ENCODE measurements around the gene ARHGEF4. TPM values are rescaled to one million over a fixed set of nuclear protein-coding genes. Genes with fewer than 3 reads are reported as not detected.

The ARHGEF4 gene, protein sequence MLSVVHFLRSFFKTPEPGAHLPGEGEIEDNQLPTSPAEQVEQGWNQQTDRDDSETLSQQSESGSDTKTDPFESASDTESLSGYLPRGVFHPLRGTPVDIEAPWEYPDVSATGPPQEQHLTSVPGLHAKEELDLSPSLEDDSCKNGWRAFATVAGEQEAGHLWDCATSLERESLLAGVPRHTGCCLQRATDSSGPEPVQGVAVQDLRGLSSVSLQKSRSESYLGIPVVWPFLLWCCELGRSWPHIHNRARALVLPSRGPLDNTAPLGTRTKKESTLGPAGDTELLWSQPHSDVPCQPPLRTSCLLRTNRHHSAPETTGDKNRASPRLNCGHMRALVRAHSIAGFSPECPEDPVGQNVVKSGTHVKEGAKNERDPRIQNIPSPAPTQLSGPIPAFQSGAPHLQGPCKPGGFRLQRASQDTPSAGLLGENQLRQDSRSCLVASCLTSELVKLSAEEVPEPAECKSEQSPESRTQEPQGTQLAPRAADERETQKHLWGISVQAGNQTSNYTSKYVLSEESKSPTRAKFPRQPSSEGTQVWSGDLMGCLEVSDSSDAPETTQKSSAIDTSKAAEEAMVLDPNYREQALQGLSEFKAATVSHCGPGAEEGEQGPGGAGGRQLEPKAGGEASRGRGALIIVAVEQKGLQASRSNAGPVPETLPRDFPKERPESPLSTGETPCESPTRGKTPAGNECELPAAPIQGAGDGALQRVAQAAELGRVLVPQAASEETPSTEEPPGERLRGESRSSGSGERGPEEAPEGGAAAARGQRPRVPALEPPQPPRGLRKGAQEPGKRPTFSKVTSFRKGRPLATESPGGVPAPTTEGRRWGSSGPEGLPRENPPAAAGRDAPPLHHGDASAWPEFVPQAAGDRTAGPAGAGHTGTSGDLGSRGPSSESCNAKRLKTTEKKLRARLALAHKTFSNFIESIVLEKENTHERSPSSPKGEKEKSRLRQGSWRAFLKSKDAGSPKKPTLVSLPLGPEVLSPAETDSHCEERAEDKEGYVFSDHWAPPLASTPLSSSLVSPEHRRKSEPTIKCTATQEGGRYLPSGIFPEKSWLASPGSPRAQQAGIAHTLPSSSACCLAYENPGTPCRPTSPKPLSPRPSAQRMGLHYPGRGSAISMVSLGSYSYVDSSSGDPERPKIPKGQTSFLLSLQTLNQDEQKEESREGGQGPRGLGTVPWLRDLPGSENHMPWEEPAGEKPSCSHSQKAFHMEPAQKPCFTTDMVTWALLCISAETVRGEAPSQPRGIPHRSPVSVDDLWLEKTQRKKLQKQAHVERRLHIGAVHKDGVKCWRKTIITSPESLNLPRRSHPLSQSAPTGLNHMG (N-terminal part only)
- total RNA-seq, result 1.6 and 2.7 TPM in 2 replicates

GRCh38 chr2:130836501-130837174 lies at the start of gene ARHGEF4:
ARHGEF4 (plus strand) TSS chr2:130836914; CDS start chr2:130836954, 40 bp downstream.

DNA sequence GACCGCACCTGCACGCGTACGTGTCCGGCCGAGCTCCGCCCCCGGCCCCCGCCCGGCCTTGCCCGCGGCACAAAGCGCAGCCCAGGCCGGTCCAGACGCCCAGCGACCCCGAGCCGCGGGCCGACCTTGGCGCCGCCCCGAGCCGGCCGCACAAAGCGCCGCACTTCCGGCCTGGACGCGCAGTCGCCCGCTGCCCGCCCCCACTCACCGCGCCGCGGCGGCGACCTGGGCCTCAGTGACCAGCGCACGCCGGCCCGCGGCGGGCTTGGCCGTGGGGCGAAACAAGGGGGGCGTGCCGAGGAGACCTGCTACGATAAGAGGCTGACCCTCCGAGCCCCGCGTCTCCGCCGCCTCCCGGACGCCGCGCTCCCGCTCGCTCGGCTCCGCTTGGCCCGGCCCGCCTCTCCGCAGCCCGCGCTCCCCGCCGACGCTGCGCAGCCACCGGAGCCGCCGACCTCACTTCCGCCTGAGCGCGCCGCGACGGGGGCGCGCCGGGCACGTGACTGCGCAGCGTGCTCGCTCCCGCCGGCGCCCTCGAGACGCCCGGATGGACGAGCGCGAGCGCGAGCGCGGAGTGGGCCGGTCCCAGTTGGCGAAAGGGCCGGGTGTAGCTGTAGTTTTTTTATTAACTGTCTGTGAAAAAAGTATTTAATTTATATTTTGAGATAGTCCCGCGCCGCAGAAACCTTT lies 256.4 kb downstream of the ARHGEF4 start, which contains the start of gene FAM168B:
TSS of gene FAM168B (minus strand) at position 455 of the 690 bp plus-strand sequence. CDS start 10,814 bp downstream, outside the sequence.

Other genes with a start within 250 kb of the ARHGEF4 start
- not detected in 2 replicates for gene CFC1, start 237.3 kb upstream of the ARHGEF4 start, total RNA-seq
- gene POTEJ, start 225.5 kb upstream of the ARHGEF4 start, total RNA-seq, result not detected in 2 replicates
- not detected in 2 replicates for gene GPR148, start 107.8 kb upstream of the ARHGEF4 start, total RNA-seq
- not detected in 2 replicates for gene AMER3, start 81.4 kb upstream of the ARHGEF4 start, total RNA-seq